Activated naive CD4-positive, alpha-beta T cell treated with anti-CD3 and anti-CD28 coated beads, Interleukin-2, amount 50 U/mL, for 72 hours (primary cell): ENCODE results near the gene PLEKHG2. TPM values are rescaled to one million over a fixed set of nuclear protein-coding genes. Genes with fewer than 3 reads are reported as not detected.

Experiments
- total RNA-seq, 2 donors: library from RNA; stranded (reverse); gene quantifications; one replicate each; pipeline ENCODE4 v1.2.3, GENCODE V29; 2022

The PLEKHG2 gene
- total RNA-seq, 2 donors from 2014 or later = 52.4 to 55.6 TPM

Other genes starting within 250 kb of the PLEKHG2 start
- gene NCCRP1, start 215.7 kb upstream of the PLEKHG2 start, total RNA-seq = not detected
- not detected for gene SYCN, start 208.4 kb upstream of the PLEKHG2 start, total RNA-seq
- gene IFNL3, start 167.7 kb upstream of the PLEKHG2 start, total RNA-seq = under 1 TPM in 1 of 2 donors, not detected in 1; 0.60 TPM
- not detected for gene IFNL4, start 163.8 kb upstream of the PLEKHG2 start, total RNA-seq
- gene IFNL2, start 144.3 kb upstream of the PLEKHG2 start, total RNA-seq = under 1 TPM in 1 of 2 donors, not detected in 1; 0.35 TPM
- gene IFNL1, start 116.3 kb upstream of the PLEKHG2 start, total RNA-seq = 1 to 10 TPM in 1 of 2 donors, not detected in 1; 1.8 TPM
- gene LRFN1, start 91.8 kb upstream of the PLEKHG2 start, total RNA-seq = 10 to 100 TPM in 1 of 2 donors, 1 to 10 TPM in 1; 5.3 to 11.2 TPM
- 100 to 1,000 TPM; 315 to 372 TPM for gene GMFG, start 76.6 kb upstream of the PLEKHG2 start, total RNA-seq
- gene SAMD4B, start 70.2 kb upstream of the PLEKHG2 start, total RNA-seq = 10 to 100 TPM; 42.1 to 56.1 TPM
- 10 to 100 TPM; 42.2 to 58.2 TPM for gene PAF1, start 21.6 kb upstream of the PLEKHG2 start, total RNA-seq
- 10 to 100 TPM; 22.2 to 23.6 TPM for gene MED29, start 21.3 kb upstream of the PLEKHG2 start, total RNA-seq
- gene ZFP36, start 5.8 kb upstream of the PLEKHG2 start, total RNA-seq = 100 to 1,000 TPM in 1 of 2 donors, 10 to 100 TPM in 1; 59.7 to 183 TPM
- gene RPS16, start 23.3 kb downstream of the PLEKHG2 start, total RNA-seq = 1,000 to 10,000 TPM; 3,128 to 3,624 TPM
- 100 to 1,000 TPM; 197 to 211 TPM for gene SUPT5H, start 32.9 kb downstream of the PLEKHG2 start, total RNA-seq
- 10 to 100 TPM; 71.2 to 84.8 TPM for gene TIMM50, start 68.2 kb downstream of the PLEKHG2 start, total RNA-seq
- gene DLL3, start 86.3 kb downstream of the PLEKHG2 start, total RNA-seq = under 1 TPM; 0.46 to 0.97 TPM
- not detected for gene SELENOV, start 102.5 kb downstream of the PLEKHG2 start, total RNA-seq
- 1 to 10 TPM; 3.0 to 4.6 TPM for gene EID2B, start 120.2 kb downstream of the PLEKHG2 start, total RNA-seq
- 10 to 100 TPM; 11.4 to 12.7 TPM for gene EID2, start 127.5 kb downstream of the PLEKHG2 start, total RNA-seq
- gene LGALS13, start 189.9 kb downstream of the PLEKHG2 start, total RNA-seq = not detected
- gene LGALS16, start 243.2 kb downstream of the PLEKHG2 start, total RNA-seq = not detected